ENCODE data around the gene MRPL9.

Gene MRPL9

DNA sequence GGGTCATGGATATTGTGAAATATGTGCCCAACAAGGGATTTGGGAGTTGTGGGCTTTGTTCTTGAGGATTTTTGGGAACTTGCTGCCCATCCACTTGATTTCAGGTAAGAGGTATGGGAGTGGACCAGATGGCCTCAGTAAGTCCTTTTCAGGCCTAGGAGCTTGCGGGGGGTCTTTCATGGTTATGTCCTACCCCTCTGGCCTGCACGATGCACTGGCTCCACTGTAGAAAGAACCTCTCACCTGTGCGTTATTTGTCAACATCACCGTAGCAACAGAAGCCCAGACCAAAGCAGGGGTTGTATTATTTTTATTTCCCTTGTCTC, 33.4 kb downstream of the MRPL9 start:
- no peak for DNase-seq (ENCODE audit: low read depth)

DNA sequence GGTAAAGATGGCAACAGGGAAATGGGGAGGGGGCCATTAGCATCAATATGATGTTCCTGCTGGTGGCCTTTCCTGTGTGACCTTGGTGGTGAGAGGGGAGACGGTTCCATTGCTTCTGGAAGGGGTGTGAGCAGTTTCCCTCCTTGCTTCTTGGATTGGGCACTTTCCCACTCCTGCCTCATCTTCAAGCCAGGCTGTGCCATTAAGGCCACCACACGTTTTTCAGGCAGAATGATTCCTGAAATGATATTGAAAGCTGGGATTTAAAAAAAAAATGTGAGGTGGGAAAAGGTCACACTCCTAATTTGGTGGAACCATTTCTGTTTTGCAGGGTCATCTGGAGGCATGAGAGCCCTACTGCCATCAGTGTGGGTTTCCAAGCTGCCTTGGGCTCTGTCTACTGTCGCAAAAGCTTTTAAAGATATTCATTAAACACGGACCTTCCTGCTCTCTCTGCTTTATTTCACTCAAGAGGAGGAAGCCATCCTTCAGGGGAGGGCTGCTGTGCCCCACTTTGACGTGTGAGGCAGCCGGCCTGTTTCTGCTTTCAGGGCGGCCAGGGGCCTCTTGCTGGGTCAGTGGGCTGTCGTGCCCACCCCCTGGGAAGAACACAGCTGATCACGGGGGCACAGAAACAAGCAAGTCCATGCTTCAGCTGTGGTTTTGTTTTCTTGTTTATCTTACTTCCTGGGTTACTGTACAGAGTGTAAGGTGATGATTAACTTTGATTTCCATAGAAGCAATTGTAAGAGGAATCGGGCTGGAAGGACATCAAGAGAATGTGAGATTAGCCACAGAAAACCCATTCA, 33.9 kb downstream of the MRPL9 start:
- no peak for DNase-seq (ENCODE audit: low read depth)

DNA sequence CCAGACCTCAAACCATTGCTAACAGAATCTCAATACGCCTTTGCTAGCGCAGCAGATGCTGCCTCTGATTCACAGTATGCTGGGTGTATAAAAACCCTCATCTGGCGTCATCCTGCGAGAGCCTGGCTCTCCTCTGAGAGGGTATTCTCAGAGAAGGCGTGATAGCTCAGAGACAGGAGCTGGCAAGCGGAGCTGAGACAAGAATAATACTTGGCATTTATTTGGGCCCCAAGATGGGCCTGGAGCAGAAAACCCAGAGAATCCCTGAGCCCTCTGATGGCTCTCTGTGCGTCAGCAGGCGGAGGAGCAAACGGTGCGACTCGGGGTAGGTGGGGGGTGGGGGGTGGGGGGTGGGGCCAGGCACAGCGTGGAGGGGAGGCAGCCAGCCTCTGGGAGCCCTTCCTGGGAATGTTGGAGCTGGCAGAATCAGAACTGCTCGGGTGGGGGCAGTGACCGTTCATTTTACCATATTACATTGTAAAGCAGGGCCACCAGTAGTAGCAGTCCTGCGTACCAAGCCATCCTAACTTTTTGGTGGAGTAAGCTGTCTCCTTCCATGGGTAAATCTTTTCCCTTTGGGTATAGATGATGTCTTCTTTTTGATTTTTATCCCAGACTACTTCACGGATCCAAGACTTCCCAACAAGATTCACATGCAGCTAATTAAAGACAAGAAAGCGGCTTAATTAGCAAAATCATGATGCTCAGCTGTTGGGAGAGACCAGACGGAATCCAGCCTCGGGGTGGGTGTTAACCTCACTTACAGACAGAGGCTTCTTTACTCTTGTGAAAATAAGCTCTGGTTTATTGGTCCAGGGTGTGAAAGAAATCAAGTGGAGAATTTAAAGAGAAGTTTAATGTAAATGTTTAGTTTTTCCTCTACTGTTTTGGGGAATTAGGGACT, 34.9 kb downstream of the MRPL9 start:
- no peak for DNase-seq (ENCODE audit: low read depth)

DNA sequence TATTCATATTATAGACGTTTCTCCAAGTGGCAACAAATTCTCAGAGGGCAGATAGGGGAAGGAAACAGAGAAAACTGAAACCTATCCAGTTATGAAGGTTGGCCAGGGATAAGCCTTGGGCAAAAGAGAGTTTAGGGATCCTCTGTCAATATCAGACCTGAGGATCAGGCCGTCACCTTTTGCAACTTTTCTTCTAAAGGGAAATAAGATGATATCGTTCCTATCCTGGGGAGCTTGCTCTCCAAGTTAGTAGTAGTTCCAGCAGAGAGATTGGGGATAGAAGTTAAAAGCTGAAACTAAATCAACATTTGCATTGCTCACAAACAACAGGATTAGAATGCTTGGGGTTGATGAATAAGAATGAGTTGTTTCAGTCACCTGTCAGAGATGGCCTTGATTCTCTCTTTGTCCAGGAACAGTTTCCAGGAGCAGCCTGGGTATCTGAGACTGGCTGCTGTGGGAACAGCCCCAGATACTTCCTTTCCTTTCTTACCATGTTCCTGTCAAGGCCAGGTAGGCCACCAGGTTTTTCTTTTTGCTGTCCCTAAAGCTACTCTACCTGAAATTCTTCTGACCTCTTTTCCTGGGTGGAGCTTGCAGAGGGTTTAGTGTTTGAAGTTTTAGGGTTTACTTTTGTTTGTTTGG, 39.4 kb downstream of the MRPL9 start:
- no peak for DNase-seq (ENCODE audit: low read depth)

DNA sequence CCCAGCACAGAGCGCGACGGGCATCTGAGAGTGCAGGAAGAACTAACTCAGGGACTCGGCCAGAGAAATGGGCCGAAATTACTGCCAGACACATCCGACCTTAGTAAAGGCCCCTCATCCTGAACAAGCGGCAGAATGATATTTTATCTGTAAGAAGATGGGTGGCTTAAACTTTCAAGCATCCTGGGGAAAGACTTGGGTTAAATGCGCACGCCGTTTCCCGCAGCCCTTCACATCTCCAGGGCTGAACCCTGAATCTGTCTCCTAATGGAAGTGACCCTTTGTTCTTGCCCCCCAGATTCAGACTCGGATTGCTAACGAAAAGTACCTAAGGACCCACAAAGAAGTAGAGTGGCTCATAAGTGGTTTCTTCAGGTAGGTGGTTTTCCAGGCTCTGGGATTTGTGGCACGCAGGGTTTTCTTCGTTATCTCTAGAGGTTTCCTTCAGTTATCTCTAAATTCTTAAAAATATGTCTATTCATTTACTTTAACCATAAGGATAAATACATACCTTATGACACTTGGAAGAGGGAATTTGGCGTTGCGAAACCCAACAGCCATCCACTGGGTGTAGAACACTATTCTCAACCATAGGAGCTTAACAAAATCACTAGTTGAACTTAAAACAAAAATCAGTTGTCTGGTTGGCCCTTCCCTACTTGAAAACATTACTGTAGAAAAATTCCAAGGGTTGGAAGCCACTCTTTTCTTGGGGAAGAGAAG, 41.3 kb downstream of the MRPL9 start:
- DNase-seq (ENCODE audit: low read depth): no peak

DNA sequence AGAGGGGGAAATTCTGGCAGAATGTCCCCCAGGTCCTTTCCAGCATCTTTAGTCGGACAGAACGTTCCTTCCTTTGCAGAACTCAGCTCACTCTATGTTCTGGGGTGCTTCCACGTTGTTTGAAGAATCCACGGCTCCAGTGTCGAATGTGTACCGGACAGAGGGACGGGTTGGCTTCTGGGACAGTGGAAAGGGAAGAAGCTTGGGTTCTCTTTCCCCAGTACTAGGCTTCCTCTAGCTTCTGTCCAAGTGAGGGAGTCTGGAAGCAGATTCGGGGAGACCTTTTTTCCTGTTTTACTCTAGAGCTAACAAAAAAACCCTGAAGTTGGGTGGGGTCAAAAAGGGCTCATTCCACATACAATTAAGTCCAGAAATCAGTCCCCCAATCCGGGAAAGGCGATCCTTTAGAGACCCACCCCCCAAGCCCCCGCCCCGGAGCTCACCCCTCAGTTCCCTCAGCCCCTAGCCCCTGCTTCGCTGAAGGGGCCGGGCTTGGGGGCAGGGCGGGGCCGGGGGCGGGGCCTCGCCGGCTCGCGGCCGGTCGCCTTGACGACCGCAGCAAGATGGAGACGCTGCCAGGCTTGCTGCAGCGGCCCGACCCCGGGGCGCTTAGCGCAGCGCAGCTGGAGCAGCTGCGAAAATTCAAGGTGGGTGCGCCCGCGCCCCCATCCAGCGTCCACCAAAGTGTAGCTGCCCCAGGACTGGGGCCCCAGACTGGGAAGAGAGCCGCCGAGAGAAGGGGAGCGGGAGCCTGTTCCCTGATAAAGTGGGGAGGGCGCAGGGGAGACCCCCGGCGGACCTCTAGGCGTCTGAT, 42.1 kb downstream of the MRPL9 start, which contains the start of gene RIIAD1:
TSS of gene RIIAD1 (plus strand) at position 549 of the 814 bp plus-strand sequence. CDS start at position 564, 15 bp downstream.
- DNase-seq (ENCODE audit: low read depth): peak; percentile 28

DNA sequence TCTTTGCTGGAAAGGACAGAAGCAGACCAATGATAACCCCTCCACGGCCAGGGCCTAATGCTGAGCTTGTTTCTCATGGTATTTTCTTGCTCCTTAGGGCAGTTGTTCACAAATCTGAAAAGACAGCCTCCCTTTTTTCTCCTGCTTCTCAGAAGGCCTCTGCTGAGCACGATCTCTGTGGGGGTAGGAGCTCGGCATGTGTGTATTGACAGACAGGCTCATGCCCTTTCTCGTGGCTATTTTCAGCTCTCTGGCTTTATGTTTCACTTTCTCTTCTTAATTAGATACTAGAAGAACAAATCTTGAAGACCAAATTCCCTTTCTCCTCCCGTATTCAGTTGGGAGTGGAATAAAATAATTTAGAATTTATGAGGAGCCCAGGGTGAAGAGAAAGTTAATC, 42.7 kb downstream of the MRPL9 start:
- DNase-seq (ENCODE audit: low read depth): no peak

DNA sequence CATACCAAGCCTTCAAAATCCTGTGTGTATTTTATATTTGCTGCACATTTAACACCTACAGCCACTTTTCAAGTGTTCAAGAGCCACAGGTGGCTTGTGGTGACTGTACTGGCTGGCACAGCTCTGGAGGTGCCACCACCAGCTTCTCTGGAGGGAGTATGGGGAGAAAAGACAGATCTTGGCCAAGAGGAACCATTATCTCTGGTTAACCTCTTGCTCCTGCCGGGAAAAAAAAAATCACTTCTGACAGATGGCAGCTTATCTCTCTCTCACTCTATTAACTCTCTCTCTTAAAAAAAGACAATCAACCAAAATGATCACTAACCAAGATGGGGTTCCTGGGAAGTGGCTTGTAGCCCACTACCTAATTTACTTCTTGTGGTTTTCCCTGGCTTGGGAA, 43.2 kb downstream of the MRPL9 start:
- DNase-seq (ENCODE audit: low read depth): no peak

DNA sequence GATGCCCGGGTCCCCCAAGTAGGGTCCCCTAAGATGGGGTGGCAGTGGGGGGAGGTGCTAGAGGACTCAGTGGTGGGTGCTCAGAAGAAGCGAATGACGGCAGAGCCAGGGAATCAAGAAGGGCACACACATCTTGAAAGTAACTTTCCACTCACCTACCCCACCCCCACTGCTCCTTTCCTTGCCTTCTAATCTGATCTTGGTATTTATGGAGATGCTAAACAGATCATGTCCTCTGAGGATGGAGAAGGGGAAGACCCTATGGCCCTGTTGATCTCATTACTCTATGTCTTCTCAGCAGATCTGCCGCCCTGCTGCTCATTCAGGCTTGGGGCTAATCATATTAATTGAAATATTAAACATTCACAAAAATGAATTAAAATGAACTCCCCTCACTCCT, 44.6 kb downstream of the MRPL9 start:
- DNase-seq (ENCODE audit: low read depth): no peak

DNA sequence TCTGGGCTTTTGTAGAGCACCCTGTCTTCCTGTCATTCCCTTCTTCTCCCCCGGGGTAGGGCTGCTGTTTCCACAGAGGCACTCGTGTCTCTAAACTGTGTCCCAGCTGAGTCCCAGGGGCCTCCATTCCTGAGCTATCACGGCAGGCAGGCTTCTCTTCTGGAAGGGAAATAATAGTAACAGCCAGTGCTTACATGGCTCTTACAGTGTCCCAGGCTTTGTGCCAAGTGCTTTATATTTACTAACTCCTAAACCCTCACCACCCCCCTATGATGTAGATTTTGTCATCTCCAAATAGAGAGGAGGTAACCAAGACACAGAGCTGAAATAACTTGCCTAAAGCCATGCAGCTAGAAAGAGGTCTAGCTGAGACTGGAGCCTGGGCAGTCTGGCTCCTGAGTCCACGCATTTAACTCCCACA, 45.3 kb downstream of the MRPL9 start:
- no peak for DNase-seq (ENCODE audit: low read depth)

DNA sequence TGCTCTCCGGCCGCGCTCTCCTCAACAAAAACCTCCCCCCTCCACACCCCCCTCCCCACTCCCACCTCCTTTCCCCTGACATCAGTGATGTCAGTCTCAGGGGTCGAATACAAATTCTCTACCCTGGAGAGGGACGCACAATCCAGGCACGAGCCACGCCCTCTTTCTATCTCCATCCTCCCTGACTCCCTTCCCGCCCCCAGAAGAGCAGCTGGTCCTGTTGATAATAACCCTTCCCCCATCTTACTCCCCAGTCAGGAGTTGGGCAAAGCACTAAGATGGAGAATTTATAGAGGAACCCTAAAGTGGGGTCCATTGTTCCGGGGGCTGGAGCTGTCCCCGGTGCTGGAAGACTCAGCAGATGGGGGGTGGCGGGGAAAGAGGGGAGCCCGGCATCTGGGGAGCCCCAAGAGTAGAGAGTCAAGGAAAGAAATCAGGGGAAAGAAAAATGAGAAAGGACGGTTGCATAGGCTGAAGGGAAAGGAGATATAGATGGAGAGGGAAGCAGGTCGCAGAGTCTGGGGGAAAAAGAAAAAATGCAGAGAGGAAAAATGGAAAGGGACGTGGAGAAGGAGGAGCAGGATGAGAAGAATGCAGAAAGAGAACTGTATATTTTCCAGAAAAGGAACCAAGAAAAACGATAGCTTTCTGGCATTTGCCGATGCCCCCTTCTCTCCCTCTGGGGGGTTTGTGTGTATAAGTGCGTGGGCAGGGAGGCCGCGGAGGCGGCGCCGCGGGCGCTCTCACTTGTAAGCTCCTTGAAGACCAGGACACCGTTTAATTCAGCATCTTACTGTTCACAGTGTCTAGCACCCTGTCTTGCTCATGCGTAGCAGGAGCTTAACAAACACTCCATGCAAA, 46.3 kb downstream of the MRPL9 start, which contains the start of gene CELF3:
TSS of gene CELF3 (minus strand) at position 33 of the 861 bp plus-strand sequence. CDS start 783 bp downstream, outside the sequence.
- DNase-seq (ENCODE audit: low read depth): no peak

DNA sequence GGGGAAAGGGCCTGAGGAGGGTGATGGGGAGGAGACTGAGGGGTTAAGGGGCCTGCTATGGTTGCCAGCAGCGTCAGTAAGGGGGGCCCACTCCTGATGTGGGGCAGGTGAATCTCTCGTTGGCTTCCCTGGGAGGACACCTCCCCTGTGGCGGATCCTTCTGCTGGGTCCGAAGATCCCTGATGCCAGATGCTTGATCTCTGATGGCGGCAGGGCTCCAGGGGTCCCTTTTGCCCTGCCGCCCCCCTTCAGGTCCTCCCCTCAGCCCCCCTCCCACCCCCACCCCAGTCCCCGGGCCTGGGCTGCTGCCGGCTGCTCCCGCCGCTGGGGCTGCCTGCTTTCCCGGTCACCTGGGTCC, 46.9 kb downstream of the MRPL9 start:
- DNase-seq (ENCODE audit: low read depth): no peak

DNA sequence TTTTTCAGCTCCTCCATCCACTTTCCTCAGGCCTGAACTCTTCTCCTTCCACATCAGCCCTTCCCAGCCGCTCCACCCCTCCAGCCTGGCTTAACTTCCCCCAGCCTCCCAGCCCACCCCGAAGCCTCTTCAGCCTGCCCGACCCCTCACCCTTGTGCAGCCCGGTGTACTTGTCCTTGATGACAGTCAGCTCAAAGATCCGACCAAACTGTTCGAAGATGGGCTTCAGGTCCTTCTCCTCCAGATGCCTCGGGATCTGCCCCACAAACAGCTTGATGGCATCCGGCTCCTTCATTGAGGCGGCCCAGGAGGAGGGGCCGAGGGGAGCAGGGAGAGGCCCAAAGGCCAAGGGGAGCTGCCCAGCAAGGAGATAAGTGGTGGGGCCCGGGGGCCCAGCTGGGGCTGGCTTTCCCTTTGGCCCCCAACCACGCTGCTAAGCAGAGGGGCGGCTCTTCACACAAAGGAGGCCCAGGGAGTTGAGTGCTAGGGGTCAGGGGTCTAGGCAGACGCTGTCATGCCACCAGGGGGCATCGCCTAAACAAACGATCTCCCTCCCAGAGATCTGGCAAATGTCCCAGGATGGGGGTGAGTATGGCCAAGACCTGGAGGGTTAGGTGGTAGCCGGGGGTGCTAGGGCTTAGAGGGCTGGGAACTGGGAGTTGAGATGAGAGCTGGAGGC, 47.4 kb downstream of the MRPL9 start:
- DNase-seq (ENCODE audit: low read depth): no peak

DNA sequence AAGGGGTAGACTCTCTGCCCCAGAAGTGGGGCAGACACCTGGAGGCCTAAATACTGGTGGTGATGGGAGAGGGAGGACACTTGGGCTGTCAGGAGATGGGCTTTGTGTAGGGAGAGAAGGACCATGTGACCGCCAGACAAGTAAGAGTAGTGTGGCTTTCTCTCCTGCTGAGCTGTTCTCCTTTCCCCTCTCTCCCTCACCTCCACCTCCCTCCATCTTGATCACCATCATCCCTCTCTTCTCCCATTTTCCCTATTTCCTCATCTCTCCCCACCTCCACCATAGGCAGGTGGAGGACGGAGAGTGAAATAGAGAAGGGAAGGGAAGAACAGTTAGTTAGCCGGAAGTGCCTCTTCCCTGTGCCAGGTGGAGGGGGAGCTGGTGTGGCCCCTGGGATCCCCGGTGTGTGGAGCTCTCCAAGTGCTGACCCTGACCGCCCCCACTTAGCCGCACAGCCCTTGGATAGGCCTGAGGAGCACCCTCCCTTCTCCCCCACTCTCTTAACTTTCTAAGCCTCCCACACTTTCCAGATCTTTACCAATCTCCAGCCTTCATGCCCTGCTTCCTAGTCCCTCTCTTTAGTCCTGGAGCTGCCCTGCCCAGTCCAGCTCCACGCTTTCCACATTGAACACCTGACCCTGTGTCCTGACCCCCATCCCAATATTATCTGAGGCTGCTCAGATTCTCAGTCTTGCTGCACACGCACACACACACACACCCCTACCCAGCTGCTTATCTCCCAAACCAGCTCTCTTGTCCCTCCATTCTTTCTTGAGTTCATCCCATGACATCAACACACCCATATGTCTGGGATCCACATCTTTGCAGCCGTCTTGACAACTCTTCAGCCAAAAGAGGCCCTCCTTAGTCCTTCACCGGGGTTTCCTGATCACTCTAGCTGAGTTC, 48.2 kb downstream of the MRPL9 start:
- no peak for DNase-seq (ENCODE audit: low read depth)

DNA sequence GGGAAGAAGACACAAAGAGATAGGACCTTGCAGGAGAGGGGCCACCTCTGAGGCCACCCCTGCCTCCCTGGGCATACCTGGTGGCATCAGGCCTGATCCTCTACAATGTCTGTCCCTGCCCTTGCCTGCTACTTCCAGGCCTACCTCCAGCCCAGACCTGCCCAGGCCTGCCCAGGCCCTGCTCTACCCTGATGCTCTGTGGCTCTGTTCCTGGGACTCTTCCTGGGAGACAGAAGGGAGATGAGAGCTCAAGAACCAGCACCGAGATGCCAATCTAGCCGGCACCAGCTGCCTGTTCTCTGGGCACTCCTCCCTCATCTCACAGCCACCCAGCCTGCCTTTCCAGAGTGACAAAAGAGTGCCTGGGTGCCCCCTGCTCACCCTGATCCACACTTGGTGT, 49.4 kb downstream of the MRPL9 start:
- DNase-seq (ENCODE audit: low read depth): no peak

DNA sequence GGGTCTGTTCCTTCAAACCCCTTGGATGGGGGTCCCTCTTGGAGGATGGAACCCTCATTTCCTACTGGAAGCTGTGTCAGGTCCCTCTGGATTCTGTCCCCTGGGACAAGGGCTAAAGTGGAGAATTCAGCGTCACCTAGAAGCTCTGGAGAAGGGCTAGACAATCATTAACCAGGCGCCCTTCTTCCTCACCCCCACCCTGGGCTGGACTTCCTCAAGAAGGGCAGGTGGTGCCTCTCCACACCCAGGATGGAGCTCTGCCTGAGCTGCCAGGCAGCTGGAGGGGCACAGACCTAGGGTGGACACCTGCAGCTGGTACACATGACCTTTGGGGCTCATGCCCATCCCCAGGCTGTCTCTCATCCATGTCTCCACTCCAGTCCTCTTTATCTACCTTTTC, 50.3 kb downstream of the MRPL9 start:
- DNase-seq (ENCODE audit: low read depth): no peak

DNA sequence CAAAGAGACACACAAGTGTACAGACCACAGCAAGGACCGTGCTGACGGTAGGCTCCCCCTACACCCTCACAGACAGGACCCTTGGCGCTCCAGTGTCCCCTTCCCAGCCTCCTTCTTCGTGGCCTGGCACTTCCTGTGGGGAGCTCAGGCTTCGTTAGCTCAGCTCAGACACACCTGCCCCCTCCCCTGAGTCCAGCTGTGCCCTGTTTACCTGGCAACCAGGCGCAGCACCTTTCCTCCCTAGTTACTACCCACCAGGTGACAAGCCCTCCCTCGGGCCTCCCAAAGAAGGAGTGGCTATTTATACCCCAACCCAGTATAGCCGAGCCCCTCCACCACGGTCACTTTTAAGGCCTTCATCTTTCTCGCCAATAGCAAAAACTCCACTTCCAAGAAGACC, 51.3 kb downstream of the MRPL9 start:
- no peak for DNase-seq (ENCODE audit: low read depth)

DNA sequence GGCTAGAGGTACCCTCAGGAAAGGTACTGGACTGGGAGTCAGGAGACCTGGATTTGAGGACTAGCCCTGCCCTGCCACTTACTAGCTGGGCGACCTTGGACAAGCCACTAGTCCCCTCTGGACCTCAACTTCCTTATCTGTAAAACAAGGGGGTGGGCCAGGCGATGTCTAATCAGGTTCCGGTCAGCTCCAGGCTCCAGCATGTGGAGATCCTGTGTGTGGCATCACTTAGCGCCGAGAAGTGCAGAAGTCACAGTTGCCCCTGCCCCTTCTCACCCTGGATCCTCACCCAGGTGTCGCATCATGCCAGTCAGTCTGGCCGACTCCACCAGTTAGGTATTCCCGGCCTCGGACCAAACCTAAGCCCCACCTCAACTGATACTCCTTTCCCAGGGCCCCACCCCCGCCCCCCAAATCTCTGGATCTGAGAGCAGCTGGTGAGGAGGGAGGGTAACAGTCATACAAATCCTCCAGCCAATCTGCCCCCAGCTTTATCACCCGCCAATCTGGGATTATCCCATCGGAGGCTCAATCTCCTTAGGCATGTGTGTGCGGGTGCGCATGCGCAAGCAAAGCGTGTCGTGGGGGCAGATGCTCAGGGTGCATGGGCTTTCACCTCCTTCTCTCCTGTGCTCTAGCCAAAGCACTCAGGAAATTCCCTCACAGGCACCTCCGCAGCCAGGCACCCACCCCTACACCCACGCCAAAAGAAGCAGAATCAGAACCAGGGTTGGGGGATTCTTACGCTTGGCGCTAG, 52.1 kb downstream of the MRPL9 start:
- no peak for DNase-seq (ENCODE audit: low read depth)

All from activated T-cell treated with anti-CD3 and anti-CD28 coated beads for 48 hours (primary cell).